SK-N-SH (cell line): ENCODE measurements around the gene SDCCAG8.

Experiments
- CTCF ChIP-seq: fragments of 200-600 bp; sonication (generic); IDR thresholded peaks from 2 replicates; pipeline ENCODE4 v1.6.1; 2017; ENCODE audit warnings: antibody characterized with exemption, mild to moderate bottlenecking, moderate library complexity
- EP300 ChIP-seq, 2 experiments: IDR thresholded peaks; 2 replicates each; pipeline versions ENCODE4 v1.4.0 to v1.6.1; 2012; ENCODE audit warnings: borderline replicate concordance in 1 of 2, low read depth in 1 of 2, low read length in 1 of 2
- RFX5 ChIP-seq: IDR thresholded peaks from 2 replicates; pipeline ENCODE4 v1.6.1; 2012; ENCODE audit warnings: mild to moderate bottlenecking, improper control_type of control experiment, low read length
- SMC3 ChIP-seq: IDR thresholded peaks from 2 replicates; pipeline ENCODE4 v1.6.1; 2012; ENCODE audit warnings: low read depth, low read length, improper control_type of control experiment

- TF ChIP-seq EP300 (IDR thresholded peaks at IDR 0.05; ENCODE audit: borderline replicate concordance in 1 of 2, low read depth in 1 of 2, low read length in 1 of 2), result no peak
- TF ChIP-seq CTCF, result no peak
- TF ChIP-seq RFX5, result no peak
- TF ChIP-seq SMC3, result no peak
These were observed 292.1 kb downstream of the SDCCAG8 start for GRCh38 chr1:243547891-243548290.
